Muscle layer of duodenum (tissue), 2 donors: Measurements from ENCODE around the gene YOD1.
"Not testable (repeated sequence)": the region's sequence is repeated elsewhere in the genome, so short reads cannot be mapped to it uniquely, and the experiment has no call there.

Experiments used
- H3K27ac ChIP-seq: one replicate; pipeline ENCODE4 v1.7.0; 2013; ENCODE audit warnings: mild to moderate bottlenecking, low read length
- H3K27me3 ChIP-seq: one replicate; pipeline ENCODE4 v1.7.0; 2013; ENCODE audit warnings: low read depth, mild to moderate bottlenecking, control low read depth, low read length
- H3K36me3 ChIP-seq, 2 donors: one replicate each; pipeline ENCODE4 v1.7.0; 2013; ENCODE audit warnings: low read length in 2 of 2, control low read depth in 1 of 2, mild to moderate bottlenecking in 1 of 2; ENCODE audit not compliant: insufficient read depth in 2 of 2, control insufficient read depth in 1 of 2
- H3K4me1 ChIP-seq, 2 donors: one replicate each; pipeline ENCODE4 v1.7.0; 2013; ENCODE audit warnings: low read length in 2 of 2, mild to moderate bottlenecking in 2 of 2, control low read depth in 1 of 2, moderate library complexity in 1 of 2; ENCODE audit not compliant: insufficient read depth in 2 of 2, control insufficient read depth in 1 of 2
- H3K4me3 ChIP-seq, 2 donors: one replicate each; pipeline ENCODE4 v1.7.0; 2013; ENCODE audit warnings: low read length in 2 of 2, low read depth in 1 of 2, mild to moderate bottlenecking in 1 of 2
- H3K9me3 ChIP-seq, 2 donors: one replicate each; pipeline ENCODE4 v1.7.0; 2013; ENCODE audit warnings: low read length in 2 of 2, control low read depth in 1 of 2, mild to moderate bottlenecking in 1 of 2; ENCODE audit not compliant: control insufficient read depth in 1 of 2
- donor health status: healthy.

The YOD1 gene

GRCh38 chr1:207045453-207045852 is 5.6 kb downstream of the YOD1 start:
- Histone ChIP-seq H3K27ac (no peak overlapping the region), H3K4me1 (peaks cover 4 to 52% of the 10 kb centered on the region in 2 donors), H3K27me3 (no peaks in the 10 kb centered on the region), H3K36me3 (peaks cover 16 to 23% of the 10 kb centered on the region in 2 donors), H3K4me3 (no peak overlapping the region), H3K9me3 (no peaks in the 10 kb centered on the region)

DNA sequence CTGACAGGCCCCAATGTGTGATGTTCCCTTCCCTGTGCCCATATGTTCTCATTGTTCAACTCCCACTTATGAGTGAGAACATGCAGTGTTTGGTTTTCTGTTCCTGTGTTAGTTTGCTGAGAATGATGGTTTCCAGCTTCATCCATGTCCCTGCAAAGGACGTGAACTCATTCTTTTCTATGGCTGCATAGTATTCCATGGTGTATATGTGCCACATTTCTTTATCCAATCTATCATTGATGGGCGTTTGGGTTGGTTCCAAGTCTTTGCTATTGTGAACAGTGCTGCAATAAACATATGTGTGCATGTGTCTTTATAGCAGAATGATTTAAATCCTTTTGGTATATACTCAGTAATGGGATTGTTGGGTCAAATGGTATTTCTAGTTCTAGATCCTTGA is 9.6 kb downstream of the YOD1 start:
- not testable (repeated sequence) for H3K36me3 ChIP-seq, H3K4me3 ChIP-seq, H3K27me3 ChIP-seq, H3K9me3 ChIP-seq, H3K27ac ChIP-seq
- H3K4me1 ChIP-seq = peaks cover 4 to 20% of the 10 kb centered on the region in 2 donors

DNA sequence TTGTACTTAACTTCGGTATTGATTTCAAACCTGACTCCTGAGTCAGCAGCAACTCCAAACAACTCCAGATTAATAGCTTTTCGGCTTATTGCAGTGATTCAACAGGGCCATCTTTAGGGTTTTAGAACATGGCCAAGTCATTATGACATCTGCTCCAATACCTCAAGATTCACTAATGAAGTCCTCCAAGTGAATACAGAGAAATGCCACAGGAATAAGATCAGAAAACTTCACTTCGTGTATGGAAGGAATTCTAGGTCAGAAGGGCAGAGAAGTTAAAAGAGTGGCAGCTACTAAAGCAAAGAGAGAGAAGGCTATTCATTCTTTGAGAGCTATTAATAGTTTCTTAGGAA is 10.9 kb downstream of the YOD1 start:
- Histone ChIP-seq H3K36me3 (no peaks in the 10 kb centered on the region), H3K27ac (no peak overlapping the region), H3K27me3 (no peaks in the 10 kb centered on the region), H3K4me1 (peaks cover 0 to 8% of the 10 kb centered on the region in 2 donors), H3K4me3 (no peak overlapping the region), H3K9me3 (no peaks in the 10 kb centered on the region)

GRCh38 chr1:207039380-207040180 is 11.4 kb downstream of the YOD1 start:
- no peaks in the 10 kb centered on the region for H3K27me3 ChIP-seq

DNA sequence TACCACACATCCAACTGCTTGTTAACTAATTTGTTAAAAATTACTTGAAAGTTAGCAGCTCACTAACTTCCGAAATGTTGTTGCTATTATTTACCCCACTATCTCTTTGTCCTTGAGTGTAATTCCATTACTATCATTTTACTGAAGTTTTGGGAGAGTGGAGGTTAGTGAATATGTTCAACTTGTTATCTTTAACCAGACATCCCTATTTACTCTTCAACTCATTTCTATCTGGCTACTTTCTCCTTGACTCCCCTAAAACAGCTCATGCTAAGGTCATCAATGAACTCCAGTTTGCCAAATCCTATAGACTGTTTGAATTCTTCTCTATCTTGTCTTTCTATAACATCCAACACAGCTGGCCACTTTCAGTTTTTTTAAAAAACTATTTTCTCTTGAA is 14.1 kb downstream of the YOD1 start:
- H3K36me3 ChIP-seq = no peaks in the 10 kb centered on the region
- H3K4me3 ChIP-seq = no peak overlapping the region
- no peaks in the 10 kb centered on the region for H3K27me3 ChIP-seq
- no peaks in the 10 kb centered on the region for H3K9me3 ChIP-seq
- no peak overlapping the region for H3K27ac ChIP-seq
- H3K4me1 ChIP-seq = no peaks in the 10 kb centered on the region

More at GRCh38 chr1:207039380-207040180, 11.4 kb downstream of the YOD1 start:
- no peak overlapping the region for H3K27ac ChIP-seq
- no peaks in the 10 kb centered on the region for H3K9me3 ChIP-seq
- H3K4me1 ChIP-seq = peaks cover 0 to 4% of the 10 kb centered on the region in 2 donors
- no peaks in the 10 kb centered on the region for H3K36me3 ChIP-seq
- no peak overlapping the region for H3K4me3 ChIP-seq

DNA sequence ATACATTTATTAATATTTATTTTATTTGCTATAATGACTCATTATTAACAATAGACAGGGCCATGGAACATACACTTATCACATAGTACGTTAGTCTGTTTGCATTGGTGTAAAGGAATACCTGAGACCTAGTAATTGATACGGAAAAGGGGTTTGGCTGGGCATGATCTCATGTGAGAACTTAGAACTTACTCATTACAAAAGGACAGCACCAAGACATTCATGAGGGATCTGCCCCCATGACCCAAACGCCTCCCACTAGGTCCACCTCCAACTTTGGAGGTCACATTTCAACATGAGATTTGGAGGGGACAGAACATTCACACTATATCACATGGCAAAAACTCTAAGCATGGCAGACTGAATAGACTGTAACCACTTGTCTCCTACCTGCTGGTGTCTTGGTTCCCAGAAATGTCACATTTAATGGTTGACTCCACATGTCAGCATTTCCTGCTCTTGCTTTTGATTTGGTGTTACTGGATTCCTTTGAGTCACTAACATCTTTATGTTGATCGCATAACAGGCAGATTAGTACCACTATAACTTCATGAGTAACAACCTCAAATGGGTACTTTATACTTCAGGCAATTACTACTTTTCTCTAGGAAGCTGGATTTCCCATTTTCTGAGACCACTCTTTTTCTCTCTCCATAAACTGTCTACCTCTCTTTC is 15.0 kb downstream of the YOD1 start:
- Histone ChIP-seq H3K4me3 (no peak overlapping the region), H3K36me3 (no peaks in the 10 kb centered on the region), H3K27me3 (no peaks in the 10 kb centered on the region), H3K4me1 (no peaks in the 10 kb centered on the region), H3K27ac (no peak overlapping the region), H3K9me3 (no peaks in the 10 kb centered on the region)

- no peak overlapping the region for H3K27ac ChIP-seq
- H3K4me3 ChIP-seq = no peak overlapping the region
- no peaks in the 10 kb centered on the region for H3K36me3 ChIP-seq
- no peaks in the 10 kb centered on the region for H3K4me1 ChIP-seq
- H3K27me3 ChIP-seq = no peaks in the 10 kb centered on the region
- no peaks in the 10 kb centered on the region for H3K9me3 ChIP-seq
Measured at GRCh38 chr1:207034998-207035397, 16.0 kb downstream of the YOD1 start.

DNA sequence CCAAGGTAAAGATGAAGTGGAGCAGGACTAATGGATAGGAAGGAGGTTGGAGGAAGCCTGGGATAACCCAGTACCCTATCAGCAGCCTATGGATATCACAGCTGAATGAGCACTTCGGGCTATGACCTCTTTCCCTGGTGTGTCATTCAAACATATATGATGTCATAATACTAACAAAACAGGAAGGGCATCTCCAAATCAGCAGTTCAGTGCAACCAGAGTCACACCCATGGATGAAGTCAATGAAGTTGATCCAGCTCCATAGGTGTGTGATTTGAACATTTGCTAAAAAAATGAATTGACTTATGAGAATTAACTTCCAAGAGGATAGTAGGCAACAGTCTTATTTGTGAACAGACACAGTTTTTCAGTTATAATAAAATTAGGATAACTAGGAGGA is 16.8 kb downstream of the YOD1 start:
- Histone ChIP-seq H3K9me3 (no peaks in the 10 kb centered on the region), H3K36me3 (no peaks in the 10 kb centered on the region), H3K4me1 (no peaks in the 10 kb centered on the region), H3K27me3 (no peaks in the 10 kb centered on the region), H3K4me3 (no peak overlapping the region), H3K27ac (no peak overlapping the region)

DNA sequence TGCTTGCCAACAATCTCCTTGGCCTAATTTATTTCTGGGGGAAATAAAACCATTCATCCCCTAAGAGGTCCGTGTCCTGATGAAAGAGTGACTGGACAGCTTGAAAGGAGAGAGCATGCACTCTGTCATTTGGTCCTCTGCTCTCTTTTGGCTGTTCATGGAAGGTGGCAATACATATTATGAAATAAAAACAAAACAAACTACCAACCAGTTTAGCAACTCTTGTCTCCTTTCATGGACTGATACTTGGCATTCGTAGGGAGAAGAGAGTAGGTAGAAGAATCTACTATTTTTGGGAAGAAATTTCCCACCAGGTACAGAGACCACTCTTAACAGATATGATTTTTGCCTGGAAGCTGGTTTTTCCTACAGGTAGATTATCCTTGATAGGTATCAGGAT is 17.7 kb downstream of the YOD1 start:
- H3K27ac ChIP-seq = peak overlapping the region; percentile 11
- no peaks in the 10 kb centered on the region for H3K9me3 ChIP-seq
- H3K36me3 ChIP-seq = no peaks in the 10 kb centered on the region
- no peaks in the 10 kb centered on the region for H3K4me1 ChIP-seq
- no peak overlapping the region for H3K4me3 ChIP-seq
- H3K27me3 ChIP-seq = no peaks in the 10 kb centered on the region

- Histone ChIP-seq H3K4me3 (peak within 1 kb of the TSS in 1 of 2 donors; percentile 58), H3K27me3 (no peaks in the 10 kb centered on the region), H3K27ac (peak within 1 kb of the TSS; percentile 86), H3K4me1 (no peaks in the 10 kb centered on the region), H3K36me3 (no peaks in the 10 kb centered on the region), H3K9me3 (no peaks in the 10 kb centered on the region)
Measured at GRCh38 chr1:207032528-207033017, 18.4 kb downstream of the YOD1 start, which contains the start of gene C1orf116. Gene C1orf116 (minus strand): TSS chr1:207032756. CDS start chr1:207027598, 5,158 bp downstream.

DNA sequence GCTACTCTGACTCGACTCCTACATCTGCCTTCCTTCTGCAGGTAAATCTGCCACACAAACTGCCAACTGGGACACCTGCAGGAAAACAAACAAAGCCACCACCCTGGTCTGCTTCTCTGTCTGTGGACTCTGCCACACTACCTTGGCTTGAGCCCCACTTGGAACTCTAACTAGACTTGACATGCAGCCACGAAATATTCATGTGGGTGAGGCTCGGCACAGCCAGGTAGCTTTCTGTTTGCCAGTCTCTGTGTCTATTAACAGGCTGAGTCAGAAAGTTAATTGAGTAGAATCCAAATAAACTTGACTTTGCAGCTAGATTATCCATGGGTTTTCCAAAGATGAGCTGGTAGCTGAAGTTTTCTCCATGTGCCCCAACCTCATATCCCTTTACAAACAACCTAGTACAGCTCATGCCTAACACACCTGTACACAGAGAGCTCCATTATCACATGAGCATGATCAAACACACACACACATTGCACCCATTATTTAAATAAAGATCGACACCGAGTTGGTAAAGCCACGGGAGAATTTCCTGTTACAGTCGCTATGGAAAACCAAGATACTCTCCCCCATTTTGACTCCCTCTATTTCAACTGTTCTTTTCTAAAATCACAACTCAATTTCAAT is 19.3 kb downstream of the YOD1 start:
- Histone ChIP-seq H3K36me3 (no peaks in the 10 kb centered on the region), H3K27ac (peak overlapping the region; percentile 86), H3K9me3 (no peaks in the 10 kb centered on the region), H3K4me3 (peak overlapping the region in 1 of 2 donors; percentile 58), H3K4me1 (no peaks in the 10 kb centered on the region), H3K27me3 (no peaks in the 10 kb centered on the region)
